ENCODE measurements around the gene MAP1A. TPM values are rescaled to one million over a fixed set of nuclear protein-coding genes. Genes with fewer than 3 reads are reported as not detected.

Gene MAP1A
- total RNA-seq, 3 donors from 2014 or later = 1.9 to 59.4 (median 7.9) TPM

GRCh38 chr15:43484455-43484854, 33.0 kb upstream of the MAP1A start:
- no peak for DNase-seq
- Histone ChIP-seq H3K4me3 (no peak overlapping the region), H3K36me3 (ENCODE audit: low read depth) (no peaks in the 10 kb centered on the region), H3K4me1 (ENCODE audit: low read depth) (peaks cover 5% of the 10 kb centered on the region), H3K9me3 (no peaks in the 10 kb centered on the region)
- intact Hi-C loops (cut with DNase I, micrococcal nuclease) = no loop called here
- ATAC-seq = no peak
- no peak for TF ChIP-seq CTCF (IDR thresholded peaks at IDR 0.05)

GRCh38 chr15:43487271-43487895, 30.0 kb upstream of the MAP1A start:
- H3K4me1 ChIP-seq (ENCODE audit: low read depth) = peaks cover 9% of the 10 kb centered on the region
- DNase-seq = no peak
- no peak for TF ChIP-seq CTCF (IDR thresholded peaks at IDR 0.05)
- ATAC-seq = no peak
- no peaks in the 10 kb centered on the region for H3K36me3 ChIP-seq (ENCODE audit: low read depth)
- no peaks in the 10 kb centered on the region for H3K9me3 ChIP-seq
- intact Hi-C loops (cut with DNase I, micrococcal nuclease) = no loop called here
- no peak overlapping the region for H3K4me3 ChIP-seq

DNA sequence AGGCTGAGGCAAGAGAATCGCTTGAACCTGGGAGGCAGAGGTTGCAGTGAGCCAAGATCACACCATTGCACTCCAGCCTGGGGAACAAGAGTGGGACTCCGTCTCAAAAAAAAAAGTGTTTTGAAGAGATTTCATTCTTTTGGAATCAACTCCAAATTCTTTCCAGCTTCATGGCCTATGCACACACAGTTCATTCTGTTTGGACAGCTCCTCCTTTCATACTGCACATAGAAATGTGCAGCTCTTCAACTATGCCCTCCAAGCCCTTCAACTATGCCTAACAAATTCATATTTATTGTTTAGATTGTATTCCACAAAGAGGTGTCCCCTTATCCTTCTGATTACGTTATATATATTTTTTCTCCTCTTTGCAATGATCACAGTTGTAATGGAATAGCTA, 28.6 kb upstream of the MAP1A start:
- intact Hi-C loops (cut with DNase I, micrococcal nuclease) = no loop called here
- no peaks in the 10 kb centered on the region for H3K9me3 ChIP-seq
- no peak for DNase-seq
- TF ChIP-seq CTCF (IDR thresholded peaks at IDR 0.05) = no peak
- no peak for ATAC-seq
- no peaks in the 10 kb centered on the region for H3K36me3 ChIP-seq (ENCODE audit: low read depth)
- H3K4me3 ChIP-seq = no peak overlapping the region
- H3K4me1 ChIP-seq (ENCODE audit: low read depth) = peaks cover 11% of the 10 kb centered on the region

DNA sequence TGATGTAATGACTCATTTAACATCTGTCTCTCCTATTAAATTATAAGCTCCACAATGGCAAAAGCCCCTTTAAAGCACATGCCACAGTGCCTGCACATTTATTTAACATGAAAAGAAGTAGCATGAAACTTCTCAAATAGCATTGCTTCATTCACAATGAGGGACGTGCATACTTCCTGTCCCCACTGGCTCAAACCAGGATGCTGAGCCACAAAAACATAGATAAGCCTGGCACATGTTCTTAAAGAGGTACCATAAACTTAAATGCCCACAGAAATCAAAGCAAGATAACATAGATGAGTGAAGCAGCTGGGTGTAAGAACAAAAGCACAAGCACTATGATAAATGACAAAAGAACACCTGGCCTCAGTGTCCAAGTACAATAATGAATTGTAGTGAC, 28.2 kb upstream of the MAP1A start:
- Histone ChIP-seq H3K36me3 (ENCODE audit: low read depth) (no peaks in the 10 kb centered on the region), H3K9me3 (no peaks in the 10 kb centered on the region), H3K4me3 (no peak overlapping the region), H3K4me1 (ENCODE audit: low read depth) (peaks cover 12% of the 10 kb centered on the region)
- no peak for TF ChIP-seq CTCF (IDR thresholded peaks at IDR 0.05)
- DNase-seq = peak in 1 of 3 donors; percentile 35
- ATAC-seq = peak; percentile 63
- intact Hi-C loops (cut with DNase I, micrococcal nuclease) = no loop called here

GRCh38 chr15:43492266-43492665, 25.1 kb upstream of the MAP1A start:
- intact Hi-C loops (cut with DNase I, micrococcal nuclease) = no loop called here
- TF ChIP-seq CTCF (IDR thresholded peaks at IDR 0.05) = no peak
- peaks cover 12% of the 10 kb centered on the region for H3K4me1 ChIP-seq (ENCODE audit: low read depth)
- H3K9me3 ChIP-seq = no peaks in the 10 kb centered on the region
- no peak for ATAC-seq
- no peak for DNase-seq
- H3K36me3 ChIP-seq (ENCODE audit: low read depth) = no peaks in the 10 kb centered on the region
- H3K4me3 ChIP-seq = peak overlapping the region; percentile 45

Data from mucosa of descending colon (tissue), 3 donors.